Mesendoderm (in vitro differentiated cells): ENCODE data around the gene SNN.

Experiments used
- DNase-seq: peaks from one replicate; pipeline ENCODE4 v3.0.0; 2013
- H2AK5ac ChIP-seq: 2 replicates; pipeline ENCODE4 v1.6.1; 2013; ENCODE audit warnings: low read length, inconsistent platforms
- H2BK120ac ChIP-seq: 2 replicates; pipeline ENCODE4 v1.6.1; 2013; ENCODE audit warnings: low read depth, mild to moderate bottlenecking, low read length, moderate library complexity, mixed read lengths
- H2BK15ac ChIP-seq: replicated peaks from 2 replicates; pipeline ENCODE4 v1.6.1; 2013; ENCODE audit warnings: low read depth, mild to moderate bottlenecking, moderate library complexity
- H2BK5ac ChIP-seq: 2 replicates; pipeline ENCODE4 v1.6.1; 2013; ENCODE audit warnings: low read length, inconsistent platforms
- H3K18ac ChIP-seq: 2 replicates; pipeline ENCODE4 v1.6.1; 2013; ENCODE audit warnings: mild to moderate bottlenecking, low read length, mixed read lengths
- H3K23ac ChIP-seq: one replicate; pipeline ENCODE4 v1.6.1; 2013; ENCODE audit warnings: low read length
- H3K27ac ChIP-seq: 2 replicates; pipeline ENCODE4 v1.5.1; 2013; ENCODE audit warnings: low read depth, mild to moderate bottlenecking, inconsistent platforms, low read length, moderate library complexity
- H3K27me3 ChIP-seq: 2 replicates; pipeline ENCODE4 v1.6.1; 2013; ENCODE audit warnings: low read length, control low read depth, mild to moderate bottlenecking, inconsistent platforms; ENCODE audit not compliant: insufficient read depth, poor library complexity
- H3K36me3 ChIP-seq: 2 replicates; pipeline ENCODE4 v1.6.1; 2013; ENCODE audit warnings: low read length, inconsistent platforms; ENCODE audit not compliant: control insufficient read depth, insufficient read depth
- H3K4ac ChIP-seq: one replicate; pipeline ENCODE4 v1.6.1; 2013; ENCODE audit warnings: low read depth, mild to moderate bottlenecking, low read length, moderate library complexity
- H3K4me1 ChIP-seq: 2 replicates; pipeline ENCODE4 v1.6.1; 2013; ENCODE audit warnings: low read depth, low read length, inconsistent platforms; ENCODE audit not compliant: control insufficient read depth
- H3K4me2 ChIP-seq: 2 replicates; pipeline ENCODE4 v1.6.1; 2013; ENCODE audit warnings: low read length
- H3K4me3 ChIP-seq: 2 replicates; pipeline ENCODE4 v1.5.1; 2013; ENCODE audit warnings: mild to moderate bottlenecking, low read length
- H3K56ac ChIP-seq: one replicate; pipeline ENCODE4 v1.6.1; 2013; ENCODE audit warnings: low read length
- H3K79me1 ChIP-seq: 2 replicates; pipeline ENCODE4 v1.6.1; 2013; ENCODE audit warnings: low read length, inconsistent platforms
- H3K79me2 ChIP-seq: 2 replicates; pipeline ENCODE4 v1.6.1; 2013; ENCODE audit warnings: mild to moderate bottlenecking, low read length; ENCODE audit not compliant: control insufficient read depth, insufficient read depth
- H3K9ac ChIP-seq: 2 replicates; pipeline ENCODE4 v1.6.1; 2013; ENCODE audit warnings: low read length, inconsistent platforms
- H4K5ac ChIP-seq: one replicate; pipeline ENCODE4 v1.6.1; 2013; ENCODE audit warnings: low read length
- H4K8ac ChIP-seq: one replicate; pipeline ENCODE4 v1.6.1; 2013; ENCODE audit warnings: low read depth, mild to moderate bottlenecking, control low read depth, low read length, moderate library complexity
- WGBS: extraction: QIAGEN DNeasy Blood & Tissue Kit; methylation state at CpG from one replicate; pipeline ENCODE4 v1.1.7; 2013; ENCODE audit warnings: low lambda C conversion rate, missing lambda C conversion rate; ENCODE audit not compliant: insufficient coverage; ENCODE audit errors: extremely low coverage; 5-methylcytosine and 5-hydroxymethylcytosine counted together

Gene SNN

DNA sequence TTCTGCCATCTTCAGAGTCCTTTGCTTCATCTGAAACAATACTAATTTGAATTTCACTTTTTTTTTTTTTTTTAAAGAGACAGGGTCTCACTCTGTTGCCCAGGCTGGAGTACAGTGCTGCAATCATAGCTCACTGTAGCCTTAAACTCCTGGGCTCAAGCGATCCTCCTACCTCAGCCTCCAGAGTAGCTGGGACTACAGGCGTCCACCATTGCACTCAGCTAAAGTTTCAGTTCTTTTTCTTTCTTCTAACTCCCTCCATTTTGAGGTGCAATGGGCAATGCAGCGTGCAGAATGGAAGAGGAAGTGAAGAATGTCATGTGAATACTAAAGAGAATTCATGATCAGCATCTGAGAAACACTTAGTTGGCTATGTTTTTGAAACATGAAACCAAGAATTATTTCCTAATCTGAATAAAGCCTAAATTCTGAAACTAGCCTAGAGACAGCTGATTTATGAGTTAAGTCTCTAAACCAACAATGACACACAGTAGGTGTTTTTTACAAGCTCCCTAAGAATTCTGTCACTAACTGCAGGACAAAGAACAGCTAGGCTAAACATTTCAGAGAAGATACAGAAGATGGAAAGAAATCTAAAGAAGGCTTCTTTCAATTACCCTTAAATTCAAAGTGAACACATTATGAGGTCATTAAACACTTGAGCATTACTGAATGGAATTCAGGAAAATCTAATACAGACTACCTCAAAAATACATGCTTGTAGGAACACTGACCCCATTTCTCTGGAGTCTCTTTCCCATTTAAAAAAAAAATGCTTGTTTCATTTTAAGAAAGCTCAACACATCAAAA is 21.0 kb downstream of the SNN start:
- H3K27ac ChIP-seq, result no peak overlapping the region
- no peak overlapping the region for H3K4me3 ChIP-seq
- H3K56ac ChIP-seq, result no peak overlapping the region
- no peak overlapping the region for H2BK5ac ChIP-seq
- H4K8ac ChIP-seq, result no peak overlapping the region
- no peaks in the 10 kb centered on the region for H3K79me2 ChIP-seq
- no peak overlapping the region for H3K4ac ChIP-seq
- no peaks in the 10 kb centered on the region for H3K79me1 ChIP-seq
- no CpG with 5 or more reads among the region's 3 CpGs for WGBS
- no peak overlapping the region for H3K18ac ChIP-seq
- no peaks in the 10 kb centered on the region for H3K27me3 ChIP-seq
- H3K4me2 ChIP-seq, result no peak overlapping the region
- no peak overlapping the region for H2AK5ac ChIP-seq
- H3K23ac ChIP-seq, result no peak overlapping the region
- peaks cover 7% of the 10 kb centered on the region for H3K36me3 ChIP-seq
- H4K5ac ChIP-seq, result no peak overlapping the region
- H2BK15ac ChIP-seq, result no peak overlapping the region
- no peak for DNase-seq
- H3K9ac ChIP-seq, result no peak overlapping the region
- H2BK120ac ChIP-seq, result no peak overlapping the region
- no peaks in the 10 kb centered on the region for H3K4me1 ChIP-seq

DNA sequence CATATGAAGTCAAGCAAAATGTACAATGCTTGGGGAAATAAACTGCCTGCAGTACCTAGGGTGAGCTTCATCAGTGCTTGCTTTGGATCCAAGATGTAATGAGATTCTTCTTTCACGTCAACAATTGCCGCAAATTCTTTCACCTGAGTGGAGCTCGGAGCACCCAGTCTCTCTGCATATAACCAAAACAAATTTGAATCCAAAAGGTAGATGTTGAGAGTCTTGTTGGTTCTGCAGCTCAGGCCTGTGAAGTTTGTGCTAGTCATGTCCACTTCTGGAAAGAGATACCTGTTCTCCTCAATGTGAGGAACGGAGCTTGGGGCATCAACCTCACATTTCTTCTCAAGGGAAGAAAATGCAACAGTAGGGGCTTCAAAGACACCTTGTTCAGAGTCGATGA is 23.0 kb downstream of the SNN start:
- Histone ChIP-seq H3K79me2 (no peaks in the 10 kb centered on the region), H3K9ac (no peak overlapping the region), H2AK5ac (no peak overlapping the region), H4K5ac (no peak overlapping the region), H3K4me2 (no peak overlapping the region), H3K27me3 (no peaks in the 10 kb centered on the region), H3K23ac (no peak overlapping the region), H2BK15ac (no peak overlapping the region), H2BK5ac (no peak overlapping the region), H3K36me3 (peaks cover 7% of the 10 kb centered on the region), H3K4me3 (no peak overlapping the region), H3K4me1 (no peaks in the 10 kb centered on the region), H3K56ac (no peak overlapping the region), H2BK120ac (no peak overlapping the region), H4K8ac (no peak overlapping the region), H3K79me1 (no peaks in the 10 kb centered on the region), H3K4ac (no peak overlapping the region), H3K18ac (no peak overlapping the region), H3K27ac (no peak overlapping the region)
- no peak for DNase-seq
- no CpG with 5 or more reads among the region's 5 CpGs for WGBS

DNA sequence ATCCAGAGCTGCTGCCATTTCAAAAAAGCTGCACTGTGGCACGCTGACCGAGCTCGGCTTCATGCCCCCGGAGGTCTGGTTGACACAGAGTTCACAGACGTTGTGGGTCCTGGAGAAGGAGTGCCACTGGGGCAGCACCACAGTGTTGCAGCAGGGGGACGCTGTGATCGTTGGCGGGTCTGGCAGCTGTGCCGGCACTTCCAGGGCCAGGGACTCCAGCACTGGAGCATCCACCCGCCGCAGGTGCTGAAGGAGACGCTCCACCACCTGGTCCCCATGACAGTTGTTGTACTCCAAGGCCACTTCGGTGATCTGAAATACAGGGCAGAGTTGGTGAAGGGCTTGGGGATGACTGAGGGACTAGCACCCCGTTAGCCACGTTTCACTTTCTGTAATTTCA is 23.5 kb downstream of the SNN start:
- no peak overlapping the region for H3K27ac ChIP-seq
- H3K36me3 ChIP-seq, result peaks cover 12% of the 10 kb centered on the region
- no peak for DNase-seq
- no peak overlapping the region for H3K4ac ChIP-seq
- H3K27me3 ChIP-seq, result no peaks in the 10 kb centered on the region
- H3K23ac ChIP-seq, result no peak overlapping the region
- H3K79me1 ChIP-seq, result no peaks in the 10 kb centered on the region
- no peak overlapping the region for H2BK5ac ChIP-seq
- no peak overlapping the region for H3K4me2 ChIP-seq
- no peaks in the 10 kb centered on the region for H3K79me2 ChIP-seq
- H3K56ac ChIP-seq, result no peak overlapping the region
- no peak overlapping the region for H3K18ac ChIP-seq
- no peak overlapping the region for H2BK120ac ChIP-seq
- H4K8ac ChIP-seq, result no peak overlapping the region
- H2AK5ac ChIP-seq, result no peak overlapping the region
- no peak overlapping the region for H2BK15ac ChIP-seq
- no peak overlapping the region for H4K5ac ChIP-seq
- H3K9ac ChIP-seq, result no peak overlapping the region
- H3K4me1 ChIP-seq, result no peaks in the 10 kb centered on the region
- no CpG with 5 or more reads among the region's 15 CpGs for WGBS
- H3K4me3 ChIP-seq, result no peak overlapping the region

DNA sequence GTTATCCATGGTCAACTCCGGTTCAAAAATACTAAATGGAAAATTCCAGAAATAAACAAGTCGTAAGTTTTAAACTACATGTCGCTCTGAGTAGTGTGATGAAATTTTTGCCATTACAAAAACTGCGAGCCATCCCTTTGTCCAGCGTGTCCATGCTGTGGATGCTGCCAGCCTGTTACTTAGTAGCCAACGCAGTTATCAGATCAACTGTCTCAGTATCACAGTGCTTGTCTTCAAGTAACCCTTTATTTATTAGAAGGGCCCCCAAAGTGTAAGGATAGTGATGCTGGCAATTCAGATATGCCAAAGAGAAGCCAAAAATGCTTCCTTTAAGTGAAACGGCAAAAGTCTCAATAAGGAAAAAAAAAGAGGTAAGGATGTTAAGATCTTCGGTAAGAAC is 23.9 kb downstream of the SNN start:
- no peak overlapping the region for H3K27ac ChIP-seq
- DNase-seq, result no peak
- whole genome bisulfite sequencing, result no CpG with 5 or more reads among the region's 8 CpGs
- H3K27me3 ChIP-seq, result no peaks in the 10 kb centered on the region
- no peak overlapping the region for H2BK120ac ChIP-seq
- no peak overlapping the region for H3K56ac ChIP-seq
- H3K23ac ChIP-seq, result no peak overlapping the region
- no peaks in the 10 kb centered on the region for H3K79me2 ChIP-seq
- no peak overlapping the region for H2BK15ac ChIP-seq
- H3K4me3 ChIP-seq, result no peak overlapping the region
- H2BK5ac ChIP-seq, result no peak overlapping the region
- H3K9ac ChIP-seq, result no peak overlapping the region
- no peak overlapping the region for H3K4ac ChIP-seq
- no peaks in the 10 kb centered on the region for H3K4me1 ChIP-seq
- H2AK5ac ChIP-seq, result no peak overlapping the region
- H3K36me3 ChIP-seq, result peaks cover 12% of the 10 kb centered on the region
- H4K5ac ChIP-seq, result no peak overlapping the region
- H3K18ac ChIP-seq, result no peak overlapping the region
- H4K8ac ChIP-seq, result no peak overlapping the region
- H3K4me2 ChIP-seq, result no peak overlapping the region
- H3K79me1 ChIP-seq, result no peaks in the 10 kb centered on the region

DNA sequence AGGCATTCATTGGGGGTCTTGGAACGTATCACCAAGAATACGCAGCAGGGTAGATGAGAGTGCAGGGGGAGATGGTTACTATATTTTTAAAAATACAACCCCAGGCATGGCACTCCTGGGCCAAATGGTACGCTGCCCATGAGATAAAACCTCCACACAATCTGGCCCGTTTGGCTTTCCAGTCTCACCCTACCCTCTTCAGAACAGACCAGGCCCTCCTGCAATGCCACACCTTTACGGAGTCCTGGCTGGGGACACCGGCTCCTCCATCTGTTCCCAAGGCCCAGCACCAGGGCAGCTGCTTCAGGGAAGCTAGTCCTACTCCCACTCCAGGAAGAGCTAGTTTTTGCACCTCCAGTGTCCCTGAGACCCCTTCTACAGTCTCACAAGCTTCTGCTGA is 24.4 kb downstream of the SNN start:
- no peak overlapping the region for H3K4me2 ChIP-seq
- no peak overlapping the region for H2BK15ac ChIP-seq
- H3K18ac ChIP-seq, result no peak overlapping the region
- H2BK120ac ChIP-seq, result no peak overlapping the region
- H4K8ac ChIP-seq, result no peak overlapping the region
- H4K5ac ChIP-seq, result no peak overlapping the region
- no peak overlapping the region for H3K56ac ChIP-seq
- H3K27me3 ChIP-seq, result no peaks in the 10 kb centered on the region
- H2BK5ac ChIP-seq, result no peak overlapping the region
- H2AK5ac ChIP-seq, result no peak overlapping the region
- H3K23ac ChIP-seq, result no peak overlapping the region
- H3K4me3 ChIP-seq, result no peak overlapping the region
- H3K9ac ChIP-seq, result no peak overlapping the region
- no peaks in the 10 kb centered on the region for H3K79me2 ChIP-seq
- no peak overlapping the region for H3K27ac ChIP-seq
- H3K36me3 ChIP-seq, result peaks cover 11% of the 10 kb centered on the region
- H3K4ac ChIP-seq, result no peak overlapping the region
- WGBS, result no CpG with 5 or more reads among the region's 6 CpGs
- H3K79me1 ChIP-seq, result no peaks in the 10 kb centered on the region
- DNase-seq, result no peak
- no peaks in the 10 kb centered on the region for H3K4me1 ChIP-seq
